ENCODE results near the gene TP53INP2.

Gene TP53INP2

GRCh38 chr20:34744847-34745246 is 40.7 kb downstream of the TP53INP2 start:
- no peaks in the 10 kb centered on the region for H3F3A ChIP-seq (ENCODE audit: insufficient read depth)
- H2AFZ ChIP-seq (ENCODE audit: low read depth, low read length, severe bottlenecking) = no peak overlapping the region
- no peaks in the 10 kb centered on the region for H3K79me2 ChIP-seq (ENCODE audit: insufficient read depth, low read length)
- H3K9me2 ChIP-seq (replicated peaks; ENCODE audit: insufficient read depth, low read length) = no peaks in the 10 kb centered on the region
- TF ChIP-seq CTCF (IDR thresholded peaks at IDR 0.05; ENCODE audit: insufficient read depth, low read length, poor library complexity, severe bottlenecking) (no peak), EZH2phosphoT487 (conservative IDR thresholded peaks at IDR 0.05; ENCODE audit: low read length) (no peak)
- H3K4me3 ChIP-seq (ENCODE audit: insufficient read depth, low read length, poor library complexity, severe bottlenecking) = no peak overlapping the region
- H3K9ac ChIP-seq (ENCODE audit: low read length) = no peak overlapping the region
- H3K4me2 ChIP-seq (ENCODE audit: low read depth, low read length, poor library complexity, severe bottlenecking) = no peak overlapping the region
- no peaks in the 10 kb centered on the region for H3K9me3 ChIP-seq (ENCODE audit: insufficient read depth, low read length)
- H4K20me1 ChIP-seq (ENCODE audit: low read depth, low read length) = no peaks in the 10 kb centered on the region
- H3K36me3 ChIP-seq (ENCODE audit: low read length) = peaks cover 18% of the 10 kb centered on the region; the same call in 1 of the 2 replicates
- no peaks in the 10 kb centered on the region for H3K27me3 ChIP-seq (ENCODE audit: low read length)
- no peak overlapping the region for H3K27ac ChIP-seq (ENCODE audit: low read depth, low read length)

GRCh38 chr20:34746674-34747073 is 42.5 kb downstream of the TP53INP2 start:
- no peak for TF ChIP-seq EZH2phosphoT487 (conservative IDR thresholded peaks at IDR 0.05; ENCODE audit: low read length)
- TF ChIP-seq CTCF (IDR thresholded peaks at IDR 0.05; ENCODE audit: insufficient read depth, low read length, poor library complexity, severe bottlenecking) = no peak
- H3K27ac ChIP-seq (ENCODE audit: low read depth, low read length) = no peak overlapping the region
- no peaks in the 10 kb centered on the region for H4K20me1 ChIP-seq (ENCODE audit: low read depth, low read length)

GRCh38 chr20:34747479-34747878 is 43.3 kb downstream of the TP53INP2 start:
- Histone ChIP-seq H3K4me2 (ENCODE audit: low read depth, low read length, poor library complexity, severe bottlenecking) (no peak overlapping the region), H3K9me2 (replicated peaks; ENCODE audit: insufficient read depth, low read length) (no peaks in the 10 kb centered on the region), H3K27ac (ENCODE audit: low read depth, low read length) (no peak overlapping the region), H3K27me3 (ENCODE audit: low read length) (no peaks in the 10 kb centered on the region), H3K36me3 (ENCODE audit: low read length) (peaks cover 18% of the 10 kb centered on the region; the same call in 1 of the 2 replicates), H3F3A (ENCODE audit: insufficient read depth) (no peaks in the 10 kb centered on the region), H4K20me1 (ENCODE audit: low read depth, low read length) (no peaks in the 10 kb centered on the region), H3K9me3 (ENCODE audit: insufficient read depth, low read length) (no peaks in the 10 kb centered on the region), H3K4me3 (ENCODE audit: insufficient read depth, low read length, poor library complexity, severe bottlenecking) (no peak overlapping the region), H3K9ac (ENCODE audit: low read length) (no peak overlapping the region), H3K79me2 (ENCODE audit: insufficient read depth, low read length) (no peaks in the 10 kb centered on the region), H2AFZ (ENCODE audit: low read depth, low read length, severe bottlenecking) (no peak overlapping the region)
- TF ChIP-seq EZH2phosphoT487 (conservative IDR thresholded peaks at IDR 0.05; ENCODE audit: low read length) = no peak
- no peak for TF ChIP-seq CTCF (IDR thresholded peaks at IDR 0.05; ENCODE audit: insufficient read depth, low read length, poor library complexity, severe bottlenecking)

More at GRCh38 chr20:34746674-34747073, 42.5 kb downstream of the TP53INP2 start:
- H3F3A ChIP-seq (ENCODE audit: insufficient read depth) = no peaks in the 10 kb centered on the region
- peaks cover 18% of the 10 kb centered on the region; the same call in 1 of the 2 replicates for H3K36me3 ChIP-seq (ENCODE audit: low read length)
- H3K4me2 ChIP-seq (ENCODE audit: low read depth, low read length, poor library complexity, severe bottlenecking) = no peak overlapping the region
- H3K79me2 ChIP-seq (ENCODE audit: insufficient read depth, low read length) = no peaks in the 10 kb centered on the region
- H3K9ac ChIP-seq (ENCODE audit: low read length) = no peak overlapping the region
- H3K9me3 ChIP-seq (ENCODE audit: insufficient read depth, low read length) = no peaks in the 10 kb centered on the region
- H3K4me3 ChIP-seq (ENCODE audit: insufficient read depth, low read length, poor library complexity, severe bottlenecking) = no peak overlapping the region
- H3K9me2 ChIP-seq (replicated peaks; ENCODE audit: insufficient read depth, low read length) = no peaks in the 10 kb centered on the region
- H2AFZ ChIP-seq (ENCODE audit: low read depth, low read length, severe bottlenecking) = no peak overlapping the region
- no peaks in the 10 kb centered on the region for H3K27me3 ChIP-seq (ENCODE audit: low read length)

Measured in SU-DHL-6 (cell line).